ENCODE results near the gene PLCB2. TPM values are rescaled to one million over a fixed set of nuclear protein-coding genes. Genes with fewer than 3 reads are reported as not detected.

Gene PLCB2
- total RNA-seq, 1 donor from 2014 or later, result 0.56 TPM

- no peak for DNase-seq (ENCODE audit: low spot score)
- H4K20me1 ChIP-seq (ENCODE audit: low read depth), result peaks cover 14% of the 10 kb centered on the region
- Mint-ChIP-seq H3K27me3 (ENCODE audit: insufficient read depth, low read depth) (peaks cover 5% of the 10 kb centered on the region), H3K4me3 (no peak overlapping the region), H3K36me3 (no peaks in the 10 kb centered on the region), H3K4me1 (peaks cover 47% of the 10 kb centered on the region), H3K27ac (no peak overlapping the region), H3K9me3 (no peaks in the 10 kb centered on the region)
- peaks cover 31% of the 10 kb centered on the region for H3K27me3 ChIP-seq
- H2AFZ ChIP-seq (replicated peaks), result no peak overlapping the region
- no peaks in the 10 kb centered on the region for H3K79me2 ChIP-seq (ENCODE audit: low read depth)
- peaks cover 14% of the 10 kb centered on the region for H3K4me1 ChIP-seq
- no peak overlapping the region for H3K4me2 ChIP-seq
- no peaks in the 10 kb centered on the region for H3K9me3 ChIP-seq (ENCODE audit: low read depth)
- no peak overlapping the region for H3K9ac ChIP-seq
- no peaks in the 10 kb centered on the region for H3K36me3 ChIP-seq
- no peak overlapping the region for H3K4me3 ChIP-seq
- H3K27ac ChIP-seq, result no peak overlapping the region
- H3F3A ChIP-seq (ENCODE audit: low read depth), result peaks cover 12% of the 10 kb centered on the region
- TF ChIP-seq CTCF (IDR thresholded peaks at IDR 0.05), result no peak
These were observed 24.5 kb upstream of the PLCB2 start for GRCh38 chr15:40332113-40332781.

GRCh38 chr15:40331637-40332036 is 23.9 kb upstream of the PLCB2 start:
- peaks cover 2% of the 10 kb centered on the region for H3K27me3 Mint-ChIP-seq (ENCODE audit: insufficient read depth, low read depth)
- Histone ChIP-seq H3K79me2 (ENCODE audit: low read depth) (no peaks in the 10 kb centered on the region), H4K20me1 (ENCODE audit: low read depth) (peaks cover 20% of the 10 kb centered on the region), H3K9ac (no peak overlapping the region), H3K27ac (no peak overlapping the region), H3K9me3 (ENCODE audit: low read depth) (no peaks in the 10 kb centered on the region), H3K4me1 (peaks cover 20% of the 10 kb centered on the region), H3F3A (ENCODE audit: low read depth) (peaks cover 18% of the 10 kb centered on the region), H3K4me2 (no peak overlapping the region), H3K27me3 (peaks cover 32% of the 10 kb centered on the region), H3K36me3 (no peaks in the 10 kb centered on the region), H3K4me3 (no peak overlapping the region), H2AFZ (replicated peaks) (no peak overlapping the region)
- no peak overlapping the region for H3K4me3 Mint-ChIP-seq
- no peak for TF ChIP-seq CTCF (IDR thresholded peaks at IDR 0.05)
- no peak for TF ChIP-seq EZH2phosphoT487 (IDR thresholded peaks at IDR 0.05)
- TF ChIP-seq EZH2 (IDR thresholded peaks at IDR 0.05), result no peak
- peaks cover 53% of the 10 kb centered on the region for H3K4me1 Mint-ChIP-seq
- no peaks in the 10 kb centered on the region for H3K9me3 Mint-ChIP-seq
- no peak overlapping the region for H3K27ac Mint-ChIP-seq
- H3K36me3 Mint-ChIP-seq, result no peaks in the 10 kb centered on the region
- DNase-seq (ENCODE audit: low spot score), result no peak

- H3K4me1 ChIP-seq, result peaks cover 26% of the 10 kb centered on the region
- H3K79me2 ChIP-seq (ENCODE audit: low read depth), result no peaks in the 10 kb centered on the region
- H3K4me3 ChIP-seq, result no peak overlapping the region
- no peak for DNase-seq (ENCODE audit: low spot score)
- no peak overlapping the region for H3K4me2 ChIP-seq
- H3F3A ChIP-seq (ENCODE audit: low read depth), result peaks cover 25% of the 10 kb centered on the region
- no peak overlapping the region for H2AFZ ChIP-seq (replicated peaks)
- no peak overlapping the region for H3K27ac ChIP-seq
- Mint-ChIP-seq H3K4me3 (no peak overlapping the region), H3K27ac (no peak overlapping the region), H3K27me3 (ENCODE audit: insufficient read depth, low read depth) (peaks cover 2% of the 10 kb centered on the region), H3K9me3 (no peaks in the 10 kb centered on the region), H3K36me3 (peaks cover under 1% of the 10 kb centered on the region), H3K4me1 (peaks cover 58% of the 10 kb centered on the region)
- peaks cover 26% of the 10 kb centered on the region for H4K20me1 ChIP-seq (ENCODE audit: low read depth)
- H3K36me3 ChIP-seq, result no peaks in the 10 kb centered on the region
- TF ChIP-seq EZH2 (IDR thresholded peaks at IDR 0.05), result no peak
- TF ChIP-seq EZH2phosphoT487 (IDR thresholded peaks at IDR 0.05), result no peak
- TF ChIP-seq CTCF (IDR thresholded peaks at IDR 0.05), result no peak
- H3K27me3 ChIP-seq, result peaks cover 38% of the 10 kb centered on the region
- H3K9ac ChIP-seq, result no peak overlapping the region
- no peaks in the 10 kb centered on the region for H3K9me3 ChIP-seq (ENCODE audit: low read depth)
These were observed 23.3 kb upstream of the PLCB2 start for GRCh38 chr15:40331026-40331425.

Data from neural progenitor cell (in vitro differentiated cells).